CD4-positive, alpha-beta T cell treated with Interleukin-4 for 1 hour (primary cell): ENCODE data around the gene ARVCF.

ENCODE experiments used
- DNase-seq, 2 donors: peaks; one replicate each; pipeline ENCODE4 v3.0.0-alpha.2; 2020 to 2022

Gene ARVCF

DNA sequence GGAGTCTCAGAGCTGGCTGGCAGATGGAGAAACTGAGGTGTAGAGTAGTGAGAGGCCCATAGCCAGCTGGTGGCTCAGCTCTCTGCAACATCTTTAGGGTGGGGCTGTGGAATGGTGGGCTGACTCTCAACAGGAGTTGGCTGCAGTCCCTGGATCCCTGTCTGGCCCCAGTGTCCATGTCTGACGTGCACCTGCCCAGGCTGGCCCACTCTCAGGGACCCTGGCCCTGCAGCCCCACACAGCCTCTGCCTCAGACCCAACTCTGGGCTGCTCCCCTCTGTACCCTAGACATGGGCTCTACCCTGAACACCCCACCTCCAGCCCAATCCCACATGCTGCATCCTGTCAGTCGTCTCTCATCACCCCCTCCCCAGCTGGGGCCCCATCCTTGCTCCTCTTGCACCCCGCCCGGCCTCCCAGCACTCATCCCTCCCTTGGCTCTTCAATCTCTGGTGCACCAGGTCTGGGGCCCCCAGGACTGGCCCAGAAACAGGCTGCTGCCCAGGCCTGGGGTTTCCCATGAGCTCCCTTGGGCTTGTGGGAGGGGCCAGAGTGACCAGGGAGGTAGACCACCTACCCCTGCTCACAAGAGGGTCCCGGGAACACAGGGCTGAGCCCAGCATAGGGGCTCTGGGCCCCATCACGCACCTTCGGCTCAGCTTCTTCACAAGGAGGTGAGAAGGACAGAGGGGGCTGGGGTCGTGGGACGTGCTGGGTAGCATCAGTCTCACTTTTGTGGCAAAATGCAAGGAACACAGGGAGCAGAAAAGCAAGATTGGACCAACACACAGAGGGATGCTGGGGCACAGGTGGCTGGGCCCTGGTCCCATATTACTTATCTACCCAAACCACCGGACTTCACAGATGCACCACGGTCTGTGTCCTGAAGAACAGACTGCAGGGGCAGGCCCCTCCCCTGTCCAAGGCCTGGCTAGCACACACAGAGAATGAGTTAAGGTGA lies 31.5 kb downstream of the ARVCF start:
- no peak for DNase-seq

DNA sequence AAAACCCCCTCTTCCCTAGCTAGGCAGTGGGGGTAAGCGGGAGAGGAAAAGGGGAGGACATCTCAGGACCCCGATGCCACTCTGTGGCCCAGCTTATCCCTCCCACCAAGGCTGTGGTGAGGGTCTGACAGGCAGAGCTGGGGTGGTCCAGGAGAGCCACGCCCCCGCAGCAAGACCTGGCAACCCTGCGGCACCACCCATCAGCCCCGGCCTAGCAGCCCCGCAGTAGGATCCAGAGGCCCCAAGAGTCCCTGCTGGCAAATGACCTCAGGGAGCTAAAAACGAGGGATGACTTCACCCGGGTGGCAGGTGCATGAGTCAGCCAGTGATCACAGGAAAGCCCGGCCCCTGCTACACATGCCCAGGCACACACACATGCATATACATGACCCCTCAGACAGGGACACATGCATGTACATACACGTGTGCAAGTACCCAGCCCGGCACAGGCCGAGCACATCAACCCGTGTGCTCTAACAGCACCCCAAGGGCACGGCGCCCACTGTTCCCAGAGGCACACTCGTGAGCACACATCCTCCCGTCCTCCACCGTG lies 32.3 kb downstream of the ARVCF start:
- no peak for DNase-seq

DNA sequence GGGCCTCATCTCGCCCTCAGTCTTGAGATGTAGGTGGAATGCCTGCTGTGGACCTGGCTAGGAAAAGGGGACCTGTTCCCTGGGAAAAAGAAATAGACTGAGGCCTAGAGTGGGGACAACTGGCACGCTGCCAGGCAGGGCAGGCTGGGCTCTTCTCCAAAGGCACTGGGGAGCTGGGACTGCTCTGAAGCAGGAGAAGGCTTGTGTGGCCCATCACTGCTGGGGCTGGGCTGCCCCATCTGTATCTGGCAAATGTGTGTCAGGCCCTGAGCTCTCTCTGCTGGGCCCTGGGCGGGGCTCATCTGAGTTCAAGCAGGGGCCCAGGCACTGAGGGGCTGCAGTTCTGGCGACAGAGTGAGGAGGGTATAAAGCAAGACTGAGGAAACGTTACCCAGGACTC lies 32.9 kb downstream of the ARVCF start:
- DNase-seq, result no peak

GRCh38 chr22:19982991-19983578 lies 33.5 kb downstream of the ARVCF start:
- no peak for DNase-seq

DNA sequence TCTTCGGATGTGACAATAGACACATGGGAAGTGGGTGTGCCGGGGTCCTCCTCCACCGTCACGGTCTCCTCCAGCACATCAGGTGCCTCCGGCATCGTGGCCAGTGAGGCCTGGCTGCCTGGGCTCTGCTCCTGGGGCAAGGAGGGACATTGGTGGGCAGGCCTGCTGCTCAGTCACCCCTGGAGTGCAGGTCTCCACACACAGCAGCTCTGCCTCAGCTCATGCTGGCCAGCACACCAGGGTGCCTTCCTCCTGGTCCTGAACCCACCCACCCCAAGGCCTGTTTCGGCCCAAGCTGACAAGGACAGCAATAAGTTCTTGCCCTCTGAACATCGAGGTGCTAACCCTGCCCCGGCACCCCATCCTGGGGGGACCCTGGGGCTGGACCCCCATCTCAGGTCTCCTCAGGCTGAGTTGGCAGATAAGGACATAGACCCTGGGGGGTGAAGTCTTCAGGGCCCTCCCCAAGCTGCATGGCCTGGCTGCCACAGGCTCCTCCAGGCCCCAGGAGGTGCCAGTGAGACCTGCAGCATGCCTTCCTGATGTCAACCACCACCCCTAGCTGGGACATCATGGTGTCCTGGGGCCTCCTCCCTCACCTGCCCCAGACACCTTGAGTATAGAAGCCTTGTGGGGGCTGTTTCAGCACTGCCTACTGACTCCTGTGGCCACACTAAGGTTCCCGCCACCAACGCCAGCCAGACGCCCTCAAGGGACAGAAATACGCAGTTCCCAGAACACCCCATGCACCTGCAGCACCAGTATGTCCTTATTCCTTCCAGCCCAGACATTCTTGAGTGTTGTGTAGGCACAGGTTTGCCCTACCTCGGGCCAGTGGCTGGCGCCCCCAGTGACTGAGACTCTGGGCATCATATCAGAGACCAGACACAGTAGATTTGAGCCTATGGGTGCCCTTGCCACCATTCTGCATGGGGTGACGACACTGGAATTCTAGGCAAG lies 34.4 kb downstream of the ARVCF start:
- no peak for DNase-seq

DNA sequence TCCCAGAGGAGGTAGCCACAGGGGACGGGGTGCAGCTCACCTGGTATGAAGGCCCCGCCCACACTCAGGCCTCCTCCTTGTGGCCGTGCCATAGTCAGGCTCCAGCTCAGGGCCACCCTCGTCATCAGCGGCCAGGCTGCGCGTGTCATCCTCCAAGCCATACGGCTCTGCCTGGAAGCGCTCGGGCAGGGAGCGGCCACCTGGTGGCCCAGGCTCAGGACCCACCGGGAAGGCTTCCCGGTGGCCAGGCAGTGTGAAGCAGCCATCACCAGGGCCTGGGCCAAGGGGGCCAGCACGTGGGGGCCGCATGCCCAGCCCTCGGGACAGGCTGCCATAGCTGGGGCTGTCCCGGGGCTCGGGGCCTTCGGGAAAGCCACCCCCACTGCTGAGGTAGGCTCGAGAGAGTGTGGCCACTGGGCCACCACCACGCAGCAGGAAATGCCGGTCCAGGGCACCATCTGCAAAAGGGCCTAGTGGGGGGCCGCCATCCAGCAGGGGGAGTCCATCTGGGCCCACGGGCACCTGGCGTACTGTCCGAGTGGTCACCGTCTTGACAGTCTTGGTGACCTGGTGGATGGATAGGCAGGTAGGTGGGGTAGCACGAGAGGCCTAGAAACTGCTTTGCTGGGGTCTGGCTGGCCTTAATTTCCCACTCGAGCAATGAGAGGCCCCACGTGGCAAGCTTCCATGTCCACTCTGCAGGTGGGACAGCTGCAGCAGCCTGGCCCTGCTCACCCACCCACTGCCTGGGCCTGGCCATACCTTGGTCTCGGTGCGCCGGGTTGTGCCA lies 35.3 kb downstream of the ARVCF start:
- DNase-seq, result no peak

- no peak for DNase-seq
Observed at GRCh38 chr22:19980766-19981165, 35.9 kb downstream of the ARVCF start.

- no peak for DNase-seq
Observed at GRCh38 chr22:19979712-19980493, 36.7 kb downstream of the ARVCF start.

GRCh38 chr22:19978748-19979147 lies 37.9 kb downstream of the ARVCF start:
- no peak for DNase-seq

DNA sequence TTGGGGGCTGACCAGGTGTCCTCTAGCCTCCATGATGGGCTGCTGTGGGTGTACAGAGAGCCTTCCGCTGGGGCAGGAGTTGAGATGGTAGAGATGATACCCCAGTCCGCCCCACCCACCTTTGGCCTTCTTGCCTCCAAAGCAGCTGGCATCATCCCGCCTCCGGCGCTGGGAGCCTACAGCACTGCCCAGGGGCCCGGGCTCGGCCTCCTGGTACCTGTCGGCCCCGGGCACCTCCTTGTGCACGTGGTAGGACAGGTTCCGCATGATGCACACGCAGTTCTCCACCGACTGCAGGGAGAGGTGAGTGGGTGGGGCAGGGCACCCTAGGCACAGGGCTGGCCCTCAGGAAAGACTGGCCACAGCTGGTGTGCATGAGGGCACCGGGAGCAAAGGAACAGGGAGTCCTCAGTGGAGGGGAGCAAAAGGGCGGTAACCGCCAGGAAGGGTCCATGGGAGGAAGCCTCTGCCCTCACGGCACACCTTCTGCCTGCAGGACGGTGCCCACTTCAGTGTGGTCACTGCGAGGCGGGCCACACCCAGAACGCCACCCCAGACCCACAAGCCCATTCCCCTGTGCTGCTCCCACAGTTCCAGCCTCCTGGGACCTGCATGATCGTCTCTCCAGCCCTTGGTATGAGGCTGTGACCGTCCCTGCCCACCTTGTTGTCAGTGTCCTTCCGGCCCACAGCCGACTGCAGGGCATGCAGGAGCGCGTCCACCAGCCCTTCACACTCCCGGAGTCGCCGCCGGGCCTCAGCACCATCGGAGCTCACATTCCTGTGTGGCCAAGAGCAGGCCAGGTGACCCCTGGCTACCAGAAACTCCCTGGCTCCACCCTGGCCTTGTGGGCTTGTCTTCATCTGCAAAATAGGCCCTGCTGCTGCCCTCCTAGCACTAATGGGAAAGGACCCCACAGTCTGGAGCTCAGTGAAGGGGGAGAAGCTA lies 39.1 kb downstream of the ARVCF start:
- no peak for DNase-seq

DNA sequence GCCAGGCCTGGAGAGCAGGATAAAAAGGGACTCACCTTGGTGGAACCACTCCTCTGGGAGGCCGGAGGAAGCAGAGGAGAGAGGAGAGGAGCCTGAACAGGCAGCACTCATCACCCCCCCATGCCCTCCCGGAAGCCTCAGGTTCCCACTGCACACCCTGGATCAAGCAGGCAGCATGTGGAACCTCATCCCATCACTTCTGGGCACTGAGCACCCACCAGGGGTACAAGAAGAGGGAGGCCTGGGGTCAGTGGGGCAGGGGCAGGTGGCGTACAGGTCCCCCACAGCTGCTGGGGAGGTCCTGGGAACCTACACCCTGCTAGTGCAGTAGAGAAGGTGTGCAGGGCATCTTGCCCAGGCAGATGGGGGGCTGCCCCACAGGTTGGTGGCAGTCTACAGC lies 40.0 kb downstream of the ARVCF start:
- no peak for DNase-seq

DNA sequence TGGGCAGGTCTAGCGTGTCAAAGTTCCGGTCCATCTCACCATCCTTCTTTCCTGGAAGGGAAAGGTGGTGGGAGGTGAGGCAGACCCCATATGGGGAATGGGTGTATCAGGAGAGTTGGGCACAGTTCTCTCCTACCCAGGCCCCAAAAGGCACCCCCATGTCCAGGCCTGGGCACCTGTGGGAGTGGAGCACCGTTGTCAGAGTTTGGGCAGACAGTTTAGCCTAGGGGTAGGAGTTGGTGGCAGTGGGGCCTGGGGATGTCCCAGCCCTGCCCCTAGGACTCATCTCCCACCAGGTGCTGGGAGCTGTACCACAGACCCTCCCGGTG lies 41.0 kb downstream of the ARVCF start:
- no peak for DNase-seq

DNA sequence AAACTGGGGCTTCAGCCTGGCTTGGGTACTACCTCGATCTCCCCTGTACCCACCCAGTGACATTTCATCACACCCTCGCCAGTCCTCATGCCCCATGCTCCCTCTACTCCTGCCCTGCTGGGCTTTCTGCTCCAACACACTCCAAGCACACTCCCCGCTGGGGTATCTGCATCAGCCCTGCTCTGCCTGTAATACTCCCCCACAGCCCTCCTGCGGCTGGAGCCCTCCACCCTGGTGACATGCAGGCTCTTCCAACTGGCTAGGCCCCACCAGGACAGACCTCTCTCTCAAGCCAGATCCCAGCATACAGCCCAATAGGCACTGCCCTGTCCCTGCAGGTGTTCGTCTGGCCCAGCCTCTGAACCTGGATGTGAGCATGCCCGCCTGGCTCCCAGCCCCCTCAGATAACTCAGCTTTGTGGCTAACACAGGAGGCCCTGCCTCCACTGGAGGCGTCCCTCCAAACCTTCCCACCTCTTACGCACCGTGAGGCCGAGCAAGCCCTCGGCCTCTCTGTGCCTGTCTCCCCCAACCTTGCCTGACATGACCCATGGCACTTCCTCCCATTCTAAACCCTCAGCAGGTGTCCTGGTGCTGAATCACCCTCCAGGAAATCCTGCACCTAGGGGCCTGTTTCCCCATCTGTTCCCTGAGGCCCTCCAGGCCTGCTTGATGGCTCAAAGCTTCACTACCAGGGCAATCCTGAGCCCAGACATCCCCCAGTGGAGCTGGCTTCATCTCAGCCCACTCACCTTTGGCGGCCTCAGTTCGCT lies 41.5 kb downstream of the ARVCF start:
- DNase-seq, result no peak

DNA sequence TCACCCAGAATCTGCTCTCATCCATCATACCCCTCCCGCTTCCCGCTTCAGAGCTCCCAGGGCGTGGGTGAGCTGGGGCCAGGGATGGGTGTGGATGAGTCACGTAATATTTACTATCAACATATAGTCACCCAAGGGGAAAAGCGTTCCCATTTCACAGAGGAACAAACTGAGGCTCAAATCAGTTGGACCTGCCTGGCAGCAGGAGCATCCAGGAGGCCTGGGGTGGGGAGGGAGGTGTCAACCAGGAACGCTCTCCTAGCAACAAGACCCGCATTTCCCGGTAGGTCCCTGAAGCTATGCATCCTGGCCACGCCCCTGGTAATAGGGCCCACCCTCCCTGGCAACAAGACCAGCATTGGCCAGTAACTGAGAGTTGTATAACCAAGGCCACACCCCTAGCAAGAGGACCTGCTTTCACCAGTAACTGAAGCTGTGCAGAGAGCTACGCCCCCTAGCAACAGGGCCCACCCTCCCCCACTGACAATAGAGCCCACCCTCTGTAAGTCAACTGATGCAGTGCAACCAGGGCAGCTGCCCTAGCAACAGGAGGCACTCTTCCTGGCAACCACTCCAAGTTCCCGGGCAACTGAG lies 42.3 kb downstream of the ARVCF start:
- peak; percentile 25 to 41 for DNase-seq

GRCh38 chr22:19973551-19974267 lies 42.9 kb downstream of the ARVCF start:
- no peak for DNase-seq

GRCh38 chr22:19972652-19973550 lies 43.7 kb downstream of the ARVCF start:
- no peak for DNase-seq

DNA sequence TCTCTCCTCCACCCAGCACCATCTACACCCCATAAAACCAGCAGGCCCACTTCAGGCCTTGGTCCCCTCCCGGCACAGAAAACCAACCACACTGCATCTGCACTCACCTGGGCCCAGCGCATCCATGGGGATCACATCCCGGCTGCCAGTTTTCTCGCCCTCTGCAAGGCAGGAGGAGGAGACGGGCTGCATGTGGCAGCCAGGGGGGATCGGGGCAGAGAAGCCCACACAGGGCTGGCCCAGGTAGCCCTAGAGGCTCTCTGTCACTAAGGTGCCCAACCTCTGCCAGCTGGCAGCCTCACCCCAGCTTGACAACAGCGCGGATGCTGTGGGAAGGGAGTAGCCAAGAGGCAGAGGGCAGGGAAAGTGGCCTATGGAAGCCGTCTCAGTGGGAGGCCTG lies 44.4 kb downstream of the ARVCF start:
- DNase-seq, result no peak
